Vagina (tissue), 2 donors: ENCODE results near the gene SENP2. TPM values are rescaled to one million over a fixed set of nuclear protein-coding genes. Genes with fewer than 3 reads are reported as not detected.

Experiments
- DNase-seq, 2 donors: peaks; one replicate each; pipeline ENCODE4 v3.0.0-alpha.2; 2017; ENCODE audit errors: extremely low spot score in 2 of 2
- H3K27ac ChIP-seq: fragments of 200-600 bp; sonication (generic); one replicate; pipeline ENCODE4 v1.5.1; 2019
- H3K27me3 ChIP-seq: fragments of 200-600 bp; sonication (generic); one replicate; pipeline ENCODE4 v1.5.1; 2019
- H3K36me3 ChIP-seq, 2 donors: fragments of 200-600 bp; sonication (generic); one replicate each; pipeline ENCODE4 v1.5.1; 2017 to 2019
- H3K4me1 ChIP-seq: fragments of 200-600 bp; sonication (generic); one replicate; pipeline ENCODE4 v1.5.1; 2019
- H3K4me3 ChIP-seq, 2 donors: fragments of 200-600 bp; sonication (generic); 1 replicate in 1 of 2; 2 replicates in 1 of 2; pipeline ENCODE4 v1.5.1; 2016 to 2019
- H3K9me3 ChIP-seq: fragments of 200-600 bp; sonication (generic); one replicate; pipeline ENCODE4 v1.5.1; 2019
- POLR2A ChIP-seq, 2 donors: fragments of 450-650 bp; IDR thresholded peaks; one replicate each; pipeline ENCODE4 v1.6.1; 2017; ENCODE audit warnings: antibody characterized with exemption in 2 of 2, mild to moderate bottlenecking in 2 of 2, moderate library complexity in 2 of 2
- POLR2AphosphoS5 ChIP-seq, 2 donors: sonication (generic); formaldehyde crosslinking; IDR thresholded peaks; one replicate each; pipeline ENCODE4 v1.9.0; 2017; ENCODE audit warnings: antibody characterized with exemption in 2 of 2, mild to moderate bottlenecking in 2 of 2, low read depth in 1 of 2; ENCODE audit not compliant: insufficient read depth in 1 of 2
- intact Hi-C: fragments of 100-400 bp; cut with DNase I; formaldehyde crosslinking; loops from one replicate; pipeline ENCODE4 v1.15.1; 2023
- total RNA-seq: library from RNA; depleted of rRNA; stranded (reverse); fragments of >200 nt; gene quantifications from one replicate; pipeline ENCODE4 v1.2.3, GENCODE V29; 2016
- TF ChIP-seq, protein P1 (sequence below), 3 experiments: fragments of 450-650 bp in 2 of 3; fragments of 200-600 bp in 1 of 3; sonication (generic) in 1 of 3; IDR thresholded peaks; one replicate each; pipeline ENCODE4 v1.5.1; 2017 to 2019; ENCODE audit warnings: antibody characterized with exemption in 3 of 3, mild to moderate bottlenecking in 2 of 3, moderate library complexity in 2 of 3

SENP2 gene
- total RNA-seq, 1 donor from 2014 or later: 13.8 TPM

DNA sequence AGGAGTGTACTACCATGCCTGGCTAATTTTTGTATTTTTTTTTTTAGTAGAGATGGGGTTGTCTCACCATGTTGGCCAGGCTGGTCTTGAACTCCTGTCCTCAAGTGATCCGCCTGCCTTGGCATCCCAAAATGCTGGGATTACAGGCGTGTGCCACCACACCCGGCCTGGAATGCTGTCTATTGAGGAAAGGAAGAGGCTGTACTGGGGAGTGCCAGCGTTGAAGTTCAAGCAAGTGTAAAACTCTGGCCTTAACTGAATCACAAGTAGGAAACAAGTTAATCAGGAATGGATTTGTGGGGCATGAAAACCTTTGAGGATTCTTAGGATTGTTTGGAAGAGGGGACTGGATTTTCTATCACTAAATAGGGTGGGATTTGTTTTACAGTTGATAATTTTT is 1.4 kb upstream of the SENP2 start:
- intact Hi-C loops: no loop called here
- no peak overlapping the region for H3K27ac ChIP-seq

DNA sequence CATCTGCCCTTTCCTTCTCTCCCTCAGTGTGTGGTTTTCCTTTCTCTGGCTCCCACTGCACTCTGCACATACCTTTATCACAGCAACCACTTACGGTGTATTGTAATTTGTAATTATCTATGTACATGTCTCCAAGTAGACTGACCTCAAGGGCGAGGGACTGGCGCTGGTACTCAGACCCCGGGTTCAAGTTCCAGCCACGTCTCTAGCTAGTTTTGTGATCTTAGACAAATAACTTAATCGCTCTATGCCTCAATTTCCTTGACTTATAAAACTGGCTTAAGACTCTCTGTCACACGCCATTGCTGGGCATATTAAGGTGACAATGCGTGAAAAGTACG is 607 bp upstream of the SENP2 start:
- intact Hi-C loops: no loop called here
- H3K4me3 ChIP-seq: peak overlapping the region; percentile 93 to 98

More for the DNA sequence above, 1.4 kb upstream of the SENP2 start:
- Histone ChIP-seq H3K9me3 (no peaks in the 10 kb centered on the region), H3K36me3 (no peaks in the 10 kb centered on the region), H3K4me3 (no peak overlapping the region), H3K27me3 (no peaks in the 10 kb centered on the region), H3K4me1 (peaks cover 32% of the 10 kb centered on the region)
- DNase-seq: no peak
- TF ChIP-seq POLR2AphosphoS5 (IDR thresholded peaks at IDR 0.05; ENCODE audit: insufficient read depth in 1 of 2, low read depth in 1 of 2): no peak
- TF ChIP-seq, protein P1, sequence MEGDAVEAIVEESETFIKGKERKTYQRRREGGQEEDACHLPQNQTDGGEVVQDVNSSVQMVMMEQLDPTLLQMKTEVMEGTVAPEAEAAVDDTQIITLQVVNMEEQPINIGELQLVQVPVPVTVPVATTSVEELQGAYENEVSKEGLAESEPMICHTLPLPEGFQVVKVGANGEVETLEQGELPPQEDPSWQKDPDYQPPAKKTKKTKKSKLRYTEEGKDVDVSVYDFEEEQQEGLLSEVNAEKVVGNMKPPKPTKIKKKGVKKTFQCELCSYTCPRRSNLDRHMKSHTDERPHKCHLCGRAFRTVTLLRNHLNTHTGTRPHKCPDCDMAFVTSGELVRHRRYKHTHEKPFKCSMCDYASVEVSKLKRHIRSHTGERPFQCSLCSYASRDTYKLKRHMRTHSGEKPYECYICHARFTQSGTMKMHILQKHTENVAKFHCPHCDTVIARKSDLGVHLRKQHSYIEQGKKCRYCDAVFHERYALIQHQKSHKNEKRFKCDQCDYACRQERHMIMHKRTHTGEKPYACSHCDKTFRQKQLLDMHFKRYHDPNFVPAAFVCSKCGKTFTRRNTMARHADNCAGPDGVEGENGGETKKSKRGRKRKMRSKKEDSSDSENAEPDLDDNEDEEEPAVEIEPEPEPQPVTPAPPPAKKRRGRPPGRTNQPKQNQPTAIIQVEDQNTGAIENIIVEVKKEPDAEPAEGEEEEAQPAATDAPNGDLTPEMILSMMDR (IDR thresholded peaks at IDR 0.05): no peak
- no peak for TF ChIP-seq POLR2A (IDR thresholded peaks at IDR 0.05)

DNA sequence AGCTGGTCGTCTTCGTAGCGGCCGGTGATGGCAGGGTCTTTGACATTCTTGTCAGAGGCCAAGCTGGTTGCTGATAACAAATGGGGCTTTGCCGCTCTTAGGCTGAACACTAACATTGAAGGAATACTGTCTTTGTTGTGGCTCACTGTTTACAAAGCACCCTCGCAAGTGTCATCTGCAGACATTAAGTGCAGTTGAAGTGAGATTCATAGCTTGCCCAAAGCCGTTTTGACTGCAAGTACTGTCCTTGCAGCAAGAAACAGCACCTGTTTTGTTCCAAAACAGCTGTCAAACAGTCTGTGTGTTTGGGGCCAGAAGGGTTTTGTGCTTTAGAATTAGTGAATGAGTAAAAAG is 568 bp downstream of the SENP2 start:
- Histone ChIP-seq H3K4me1 (peaks cover 32% of the 10 kb centered on the region), H3K9me3 (no peaks in the 10 kb centered on the region), H3K4me3 (peak overlapping the region; percentile 93 to 98), H3K27me3 (no peaks in the 10 kb centered on the region), H3K36me3 (peaks cover 0 to 6% of the 10 kb centered on the region in 2 donors), H3K27ac (peak overlapping the region; percentile 98)
- intact Hi-C loops: no loop called here
- TF ChIP-seq, protein P1 (IDR thresholded peaks at IDR 0.05): no peak
- no peak for TF ChIP-seq POLR2AphosphoS5 (IDR thresholded peaks at IDR 0.05; ENCODE audit: insufficient read depth in 1 of 2, low read depth in 1 of 2)
- TF ChIP-seq POLR2A (IDR thresholded peaks at IDR 0.05): no peak
- peak in 1 of 2 donors; percentile 88 for DNase-seq

More for the DNA sequence above, 607 bp upstream of the SENP2 start:
- TF ChIP-seq, protein P1 (IDR thresholded peaks at IDR 0.05): no peak
- TF ChIP-seq POLR2AphosphoS5 (IDR thresholded peaks at IDR 0.05; ENCODE audit: insufficient read depth in 1 of 2, low read depth in 1 of 2): no peak
- TF ChIP-seq POLR2A (IDR thresholded peaks at IDR 0.05): no peak
- Histone ChIP-seq H3K9me3 (no peaks in the 10 kb centered on the region), H3K27me3 (no peaks in the 10 kb centered on the region), H3K4me1 (peaks cover 32% of the 10 kb centered on the region), H3K36me3 (no peaks in the 10 kb centered on the region), H3K27ac (peak overlapping the region; percentile 98)
- DNase-seq: peak in 1 of 2 donors; percentile 87

DNA sequence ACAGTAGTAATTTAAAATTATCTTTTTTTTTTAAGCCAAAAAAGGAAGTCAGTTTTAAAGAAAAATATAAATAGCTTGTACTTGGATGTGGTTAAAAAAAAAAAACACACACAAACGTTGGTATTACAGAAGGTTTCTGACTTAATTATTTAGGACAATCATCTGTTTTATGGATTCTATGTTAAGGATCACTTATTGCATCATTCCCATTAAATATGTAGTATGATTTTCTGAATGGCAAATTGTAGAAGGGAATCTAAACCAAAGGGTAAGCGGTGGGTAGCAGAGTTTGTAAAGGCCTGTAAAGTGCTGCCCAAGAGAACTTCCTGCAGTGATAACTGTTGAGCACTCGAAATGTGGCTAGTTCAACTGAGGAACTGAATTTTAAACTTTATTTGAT is 8.0 kb downstream of the SENP2 start:
- Histone ChIP-seq H3K27ac (no peak overlapping the region), H3K36me3 (peaks cover 0 to 26% of the 10 kb centered on the region in 2 donors), H3K27me3 (no peaks in the 10 kb centered on the region), H3K9me3 (no peaks in the 10 kb centered on the region), H3K4me3 (no peak overlapping the region), H3K4me1 (peaks cover 4% of the 10 kb centered on the region)
- TF ChIP-seq POLR2AphosphoS5 (IDR thresholded peaks at IDR 0.05; ENCODE audit: insufficient read depth in 1 of 2, low read depth in 1 of 2) (no peak), POLR2A (IDR thresholded peaks at IDR 0.05) (no peak)
- TF ChIP-seq, protein P1 (IDR thresholded peaks at IDR 0.05): no peak
- no peak for DNase-seq
- intact Hi-C loops: no loop called here

DNA sequence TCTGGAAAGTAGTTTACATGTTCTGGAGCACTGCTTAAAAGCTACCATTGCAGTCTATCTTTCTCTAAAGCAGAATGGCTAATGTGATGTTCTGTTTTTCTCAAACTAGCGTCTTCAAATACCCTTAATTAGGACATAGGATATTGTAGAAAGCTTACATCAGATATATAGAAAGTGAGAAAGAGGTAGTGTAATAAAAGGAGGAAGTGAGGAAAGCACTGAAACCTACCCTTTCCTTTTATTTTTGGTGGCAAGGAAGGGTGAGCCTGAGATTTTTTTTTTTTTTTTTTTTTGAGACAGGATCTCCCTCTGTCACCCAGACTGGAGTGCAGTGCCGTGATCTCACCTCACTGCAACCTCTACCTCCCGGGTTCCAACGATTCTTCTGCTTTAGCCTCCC is 9.4 kb downstream of the SENP2 start:
- no peak for DNase-seq
- no peak for TF ChIP-seq POLR2AphosphoS5 (IDR thresholded peaks at IDR 0.05; ENCODE audit: insufficient read depth in 1 of 2, low read depth in 1 of 2)
- TF ChIP-seq POLR2A (IDR thresholded peaks at IDR 0.05): no peak
- TF ChIP-seq, protein P1 (IDR thresholded peaks at IDR 0.05): no peak
- Histone ChIP-seq H3K4me1 (no peaks in the 10 kb centered on the region), H3K27ac (no peak overlapping the region), H3K36me3 (peaks cover 0 to 35% of the 10 kb centered on the region in 2 donors), H3K4me3 (no peak overlapping the region), H3K9me3 (no peaks in the 10 kb centered on the region), H3K27me3 (no peaks in the 10 kb centered on the region)
- intact Hi-C loops: no loop called here
